ENCODE measurements around the gene SAP30. TPM values are rescaled to one million over a fixed set of nuclear protein-coding genes. Genes with fewer than 3 reads are reported as not detected.

SAP30 gene
- total and polyA plus RNA-seq, 9 of the 15 experiments (the other 6 are each of a cell fraction or from before 2014, with no cell fraction given) = 5.9 to 51.1 (median 32.6) TPM

- TF ChIP-seq NEUROD1 (IDR thresholded peaks at IDR 0.05; ENCODE audit: borderline replicate concordance, low read depth, low read length, partially characterized antibody) (peak; percentile 93), ZFPM2 (CRISPR knock-in tag; IDR thresholded peaks at IDR 0.05) (0 out of 2 replicates have a peak, but pooled peaks have one; percentile 25), CBX5 (IDR thresholded peaks at IDR 0.05; ENCODE audit: borderline replicate concordance, low read depth) (no peak), CEBPG (CRISPR knock-in tag; IDR thresholded peaks at IDR 0.05) (peak; percentile 78), CEBPG (tag; conservative IDR thresholded peaks at IDR 0.05 in 1 of 2, IDR thresholded peaks at IDR 0.05 in 1 of 2) (peak; percentile 79 to 88), ZNF699 (CRISPR knock-in tag; IDR thresholded peaks at IDR 0.05; ENCODE audit: insufficient replicate concordance) (no peak), EP400 (IDR thresholded peaks at IDR 0.05) (peak; percentile 100), BRD9 (IDR thresholded peaks at IDR 0.05; ENCODE audit: low read depth, partially characterized antibody) (peak; percentile 87), NR3C1 (CRISPR knock-in tag; IDR thresholded peaks at IDR 0.05) (no peak), SIN3B (IDR thresholded peaks at IDR 0.05; ENCODE audit: low read depth) (peak; percentile 42; the same call in 1 of the 2 replicates), RAD21 (CRISPR knock-in tag; conservative IDR thresholded peaks at IDR 0.05 in 1 of 2, IDR thresholded peaks at IDR 0.05 in 1 of 2) (0 out of 4 replicates have a peak, but pooled peaks of 1 of the 2 experiments have one; percentile 10), ZNF551 (CRISPR knock-in tag; IDR thresholded peaks at IDR 0.05) (no peak), ZBTB1 (CRISPR knock-in tag; IDR thresholded peaks at IDR 0.05; ENCODE audit: borderline replicate concordance, low read depth) (peak; percentile 70; the same call in 1 of the 2 replicates), CREM (IDR thresholded peaks at IDR 0.05; ENCODE audit: low read depth) (peak; percentile 86), NR1H2 (CRISPR knock-in tag; IDR thresholded peaks at IDR 0.05) (no peak), NBN (IDR thresholded peaks at IDR 0.05; ENCODE audit: low read depth) (no peak; the same call in none of the 2 replicates), RFX1 (IDR thresholded peaks at IDR 0.05) (peak; percentile 51), POLR2AphosphoS2 (IDR thresholded peaks at IDR 0.05; ENCODE audit: low read length) (peak; percentile 76; the same call in 1 of the 2 replicates), ZNF444 (CRISPR knock-in tag; IDR thresholded peaks at IDR 0.05) (no peak)
- TF ChIP-seq, protein P1, sequence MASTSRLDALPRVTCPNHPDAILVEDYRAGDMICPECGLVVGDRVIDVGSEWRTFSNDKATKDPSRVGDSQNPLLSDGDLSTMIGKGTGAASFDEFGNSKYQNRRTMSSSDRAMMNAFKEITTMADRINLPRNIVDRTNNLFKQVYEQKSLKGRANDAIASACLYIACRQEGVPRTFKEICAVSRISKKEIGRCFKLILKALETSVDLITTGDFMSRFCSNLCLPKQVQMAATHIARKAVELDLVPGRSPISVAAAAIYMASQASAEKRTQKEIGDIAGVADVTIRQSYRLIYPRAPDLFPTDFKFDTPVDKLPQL (IDR thresholded peaks at IDR 0.05; ENCODE audit: extremely low read depth, insufficient read length) = peak; percentile 86
- TF ChIP-seq, protein P2, sequence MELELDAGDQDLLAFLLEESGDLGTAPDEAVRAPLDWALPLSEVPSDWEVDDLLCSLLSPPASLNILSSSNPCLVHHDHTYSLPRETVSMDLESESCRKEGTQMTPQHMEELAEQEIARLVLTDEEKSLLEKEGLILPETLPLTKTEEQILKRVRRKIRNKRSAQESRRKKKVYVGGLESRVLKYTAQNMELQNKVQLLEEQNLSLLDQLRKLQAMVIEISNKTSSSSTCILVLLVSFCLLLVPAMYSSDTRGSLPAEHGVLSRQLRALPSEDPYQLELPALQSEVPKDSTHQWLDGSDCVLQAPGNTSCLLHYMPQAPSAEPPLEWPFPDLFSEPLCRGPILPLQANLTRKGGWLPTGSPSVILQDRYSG (tag; conservative IDR thresholded peaks at IDR 0.05; ENCODE audit: low read depth) = no peak
- TF ChIP-seq, protein P3, sequence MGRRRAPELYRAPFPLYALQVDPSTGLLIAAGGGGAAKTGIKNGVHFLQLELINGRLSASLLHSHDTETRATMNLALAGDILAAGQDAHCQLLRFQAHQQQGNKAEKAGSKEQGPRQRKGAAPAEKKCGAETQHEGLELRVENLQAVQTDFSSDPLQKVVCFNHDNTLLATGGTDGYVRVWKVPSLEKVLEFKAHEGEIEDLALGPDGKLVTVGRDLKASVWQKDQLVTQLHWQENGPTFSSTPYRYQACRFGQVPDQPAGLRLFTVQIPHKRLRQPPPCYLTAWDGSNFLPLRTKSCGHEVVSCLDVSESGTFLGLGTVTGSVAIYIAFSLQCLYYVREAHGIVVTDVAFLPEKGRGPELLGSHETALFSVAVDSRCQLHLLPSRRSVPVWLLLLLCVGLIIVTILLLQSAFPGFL (CRISPR knock-in tag; IDR thresholded peaks at IDR 0.05) = no peak
- TF ChIP-seq, protein P4, sequence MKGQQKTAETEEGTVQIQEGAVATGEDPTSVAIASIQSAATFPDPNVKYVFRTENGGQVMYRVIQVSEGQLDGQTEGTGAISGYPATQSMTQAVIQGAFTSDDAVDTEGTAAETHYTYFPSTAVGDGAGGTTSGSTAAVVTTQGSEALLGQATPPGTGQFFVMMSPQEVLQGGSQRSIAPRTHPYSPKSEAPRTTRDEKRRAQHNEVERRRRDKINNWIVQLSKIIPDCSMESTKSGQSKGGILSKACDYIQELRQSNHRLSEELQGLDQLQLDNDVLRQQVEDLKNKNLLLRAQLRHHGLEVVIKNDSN (CRISPR knock-in tag; IDR thresholded peaks at IDR 0.05) = peak; percentile 79
- TF ChIP-seq, protein P5, sequence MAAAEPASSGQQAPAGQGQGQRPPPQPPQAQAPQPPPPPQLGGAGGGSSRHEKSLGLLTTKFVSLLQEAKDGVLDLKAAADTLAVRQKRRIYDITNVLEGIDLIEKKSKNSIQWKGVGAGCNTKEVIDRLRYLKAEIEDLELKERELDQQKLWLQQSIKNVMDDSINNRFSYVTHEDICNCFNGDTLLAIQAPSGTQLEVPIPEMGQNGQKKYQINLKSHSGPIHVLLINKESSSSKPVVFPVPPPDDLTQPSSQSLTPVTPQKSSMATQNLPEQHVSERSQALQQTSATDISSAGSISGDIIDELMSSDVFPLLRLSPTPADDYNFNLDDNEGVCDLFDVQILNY (CRISPR knock-in tag; IDR thresholded peaks at IDR 0.05) = peak; percentile 85; the same call in 1 of the 2 replicates
Measured at GRCh38 chr4:173334085-173334890, 36.5 kb upstream of the SAP30 start, which contains the start of gene HMGB2 (continued).
